Activated CD8-positive, alpha-beta memory T cell treated with anti-CD3 and anti-CD28 coated beads for 4 hours (primary cell): ENCODE measurements around the gene TNFRSF1A.
"Not testable (repeated sequence)": the region's sequence is repeated elsewhere in the genome, so short reads cannot be mapped to it uniquely, and the experiment has no call there.

Source experiments
- DNase-seq, 2 donors: peaks; one replicate each; pipeline ENCODE4 v3.0.0-alpha.2; 2020; ENCODE audit warnings: low read depth in 2 of 2

TNFRSF1A gene

DNA sequence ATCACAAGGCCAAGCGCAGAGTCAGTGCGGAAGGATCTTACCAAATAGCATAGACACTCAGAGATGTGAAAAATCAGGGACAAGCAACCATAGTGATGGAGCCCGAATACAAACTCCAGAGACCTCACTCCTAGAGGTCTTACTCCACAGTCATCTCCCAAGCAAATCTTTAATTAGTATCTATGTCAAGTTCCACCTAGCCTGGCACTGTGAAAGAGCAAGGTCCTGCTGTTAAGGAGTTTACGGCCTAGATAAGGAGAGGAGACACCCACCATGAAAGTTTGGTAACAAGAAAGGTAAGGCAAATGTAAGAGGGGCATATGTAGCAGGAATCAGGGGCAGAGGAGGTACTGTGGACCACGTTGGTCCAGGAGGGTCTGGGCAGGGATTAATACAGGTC lies 38.8 kb downstream of the TNFRSF1A start:
- DNase-seq: no peak

DNA sequence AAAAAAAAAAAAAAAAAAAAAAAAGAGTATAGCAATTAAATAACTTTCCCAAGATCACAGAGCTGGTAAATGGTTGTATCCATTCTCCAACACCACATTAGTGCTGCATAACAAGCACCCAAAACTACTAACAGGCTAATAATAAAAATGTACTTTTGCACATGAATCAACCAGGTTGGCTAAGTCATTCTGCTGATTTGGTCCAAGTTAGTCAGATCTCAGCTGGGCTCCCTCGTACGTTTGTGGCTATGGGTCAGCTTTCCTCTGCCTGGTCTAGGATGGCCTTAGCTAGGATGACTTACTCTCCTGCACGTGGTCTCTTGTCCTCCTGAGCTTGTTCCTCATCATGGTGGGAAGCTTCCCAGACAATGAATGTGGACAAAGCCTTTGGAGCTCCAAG lies 39.3 kb downstream of the TNFRSF1A start:
- DNase-seq: no peak

DNA sequence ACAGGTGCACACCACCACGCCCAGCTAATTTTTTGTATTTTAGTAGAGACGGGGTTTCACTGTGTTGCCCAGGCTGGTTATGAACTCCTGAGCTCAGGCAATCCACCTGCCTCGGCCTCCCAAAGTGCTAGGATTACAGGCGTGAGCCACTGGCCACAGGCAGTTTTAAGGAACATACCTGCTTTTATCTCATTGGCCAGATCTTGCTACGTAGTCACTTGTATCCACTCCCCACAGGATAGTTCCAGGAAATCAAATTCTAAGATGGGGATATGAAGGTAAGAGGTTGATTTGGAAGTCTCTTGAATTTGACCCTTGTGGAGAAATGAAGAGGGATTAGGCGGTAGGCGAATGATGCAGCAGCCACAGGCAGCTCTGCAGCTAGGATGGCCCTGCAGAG lies 40.2 kb downstream of the TNFRSF1A start:
- no peak for DNase-seq

DNA sequence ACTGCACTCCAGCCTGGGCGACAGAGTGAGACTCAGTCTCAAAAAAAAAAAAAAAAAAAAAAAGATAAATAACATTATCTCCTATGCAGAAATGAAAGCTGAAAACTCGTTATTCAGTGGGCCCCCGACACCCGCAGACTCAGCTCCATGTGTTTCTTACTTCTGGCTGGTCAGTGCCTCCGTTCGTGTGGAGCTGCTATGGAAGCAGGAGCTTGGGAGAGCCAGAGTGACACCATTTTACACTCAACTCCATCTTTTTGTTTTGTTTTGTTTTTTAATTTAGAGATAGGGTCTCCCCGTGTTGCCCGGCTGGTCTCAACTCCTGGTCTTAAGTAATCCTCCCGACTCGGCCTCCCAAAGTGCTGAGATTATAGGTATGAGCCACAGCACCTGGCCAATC lies 44.7 kb downstream of the TNFRSF1A start:
- DNase-seq: no peak

DNA sequence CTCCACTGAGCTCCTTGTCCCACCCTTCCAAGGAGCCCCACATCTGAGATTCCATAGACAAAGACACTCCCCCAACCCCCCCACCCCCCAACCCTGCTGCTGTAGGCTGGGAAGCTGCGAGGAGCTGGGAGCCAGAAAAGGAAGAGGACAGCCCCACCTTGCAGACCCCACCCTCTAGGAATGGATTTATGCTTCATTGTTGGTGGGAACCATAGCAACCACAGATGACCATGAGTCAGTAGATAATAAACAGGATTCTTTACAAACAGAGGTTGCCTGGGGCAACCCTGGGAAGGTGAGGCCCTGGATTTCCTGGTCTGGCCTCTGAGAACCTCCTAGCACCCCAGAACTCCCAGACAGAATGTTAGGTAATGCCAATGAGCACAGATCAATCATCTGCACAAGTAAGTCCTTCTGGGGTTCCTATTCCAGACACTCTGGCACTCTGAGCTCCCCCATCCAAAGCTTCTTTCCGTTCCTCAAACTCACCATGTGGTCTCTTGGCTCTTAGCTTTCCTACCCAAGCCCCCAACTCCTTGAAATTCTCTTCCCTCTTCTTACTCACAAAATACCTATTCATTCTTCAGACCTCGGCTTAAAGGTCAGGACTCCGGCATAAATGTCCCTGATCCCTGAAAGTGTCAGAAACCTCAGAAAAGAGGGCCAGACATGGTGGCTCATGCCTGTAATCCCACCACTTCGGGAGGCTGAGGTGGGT lies 46.6 kb downstream of the TNFRSF1A start:
- no peak for DNase-seq

DNA sequence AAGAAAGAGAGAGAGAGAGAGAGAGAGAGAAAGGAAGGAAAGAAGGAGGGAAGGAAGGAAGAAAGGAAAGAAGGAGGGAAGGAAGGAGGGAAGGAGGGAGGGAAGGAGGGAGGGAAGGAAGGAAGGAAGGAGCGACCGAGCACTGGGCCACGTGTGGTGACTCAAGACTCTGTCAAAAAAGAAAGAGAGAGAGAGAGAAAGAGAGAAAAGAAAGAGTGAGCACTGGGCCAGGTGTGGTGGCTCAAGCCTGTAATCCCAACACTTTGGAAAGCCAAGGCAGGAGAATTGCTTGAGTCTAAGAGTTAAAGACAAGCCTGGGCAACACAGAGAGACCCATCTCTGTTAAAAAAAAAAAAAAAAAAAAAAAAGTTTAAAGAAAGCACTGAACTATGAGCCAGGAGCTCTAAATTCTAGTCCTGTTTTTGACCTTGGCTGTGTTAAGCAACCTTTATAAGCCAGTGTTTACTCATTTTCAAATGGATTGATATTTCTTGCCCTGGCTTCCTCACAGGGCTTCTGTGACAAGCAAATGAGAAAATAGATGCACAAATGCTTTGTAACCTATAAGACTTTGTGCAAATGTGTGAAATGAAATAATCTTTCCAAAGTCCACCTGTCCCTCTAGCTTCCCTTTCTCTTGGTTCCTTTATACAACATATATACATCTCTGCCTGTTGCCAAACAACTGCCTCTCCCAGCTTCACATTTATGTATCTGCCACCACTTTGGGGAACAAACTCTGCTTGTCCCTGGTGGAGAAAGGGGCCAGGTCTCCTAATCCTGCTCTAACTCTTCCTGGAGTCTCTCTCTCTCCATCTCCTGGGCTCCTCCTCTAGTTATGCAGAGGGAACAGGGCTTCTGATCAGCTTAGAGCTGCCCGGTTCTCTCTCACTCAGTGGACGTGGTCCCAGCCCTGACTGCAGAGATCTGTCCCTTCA lies 47.5 kb downstream of the TNFRSF1A start:
- DNase-seq: no peak

DNA sequence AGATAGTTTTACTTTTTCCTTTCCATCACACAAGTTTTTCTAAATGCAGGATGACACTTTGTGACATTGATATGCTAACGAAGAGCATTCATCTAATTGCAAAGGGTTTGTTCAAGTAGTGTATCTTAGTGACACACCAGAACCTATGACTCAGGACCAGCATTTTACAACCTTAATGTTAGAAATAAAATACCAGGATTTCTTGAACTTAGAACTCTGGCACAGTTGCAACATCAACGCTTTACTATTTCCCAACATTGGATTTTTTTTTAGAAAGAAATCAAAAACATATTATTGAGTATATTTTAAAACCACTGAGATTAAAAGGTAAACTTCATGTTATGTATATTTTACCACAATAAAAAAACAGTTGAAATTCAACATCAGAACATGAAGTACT lies 49.3 kb downstream of the TNFRSF1A start:
- DNase-seq: no peak

DNA sequence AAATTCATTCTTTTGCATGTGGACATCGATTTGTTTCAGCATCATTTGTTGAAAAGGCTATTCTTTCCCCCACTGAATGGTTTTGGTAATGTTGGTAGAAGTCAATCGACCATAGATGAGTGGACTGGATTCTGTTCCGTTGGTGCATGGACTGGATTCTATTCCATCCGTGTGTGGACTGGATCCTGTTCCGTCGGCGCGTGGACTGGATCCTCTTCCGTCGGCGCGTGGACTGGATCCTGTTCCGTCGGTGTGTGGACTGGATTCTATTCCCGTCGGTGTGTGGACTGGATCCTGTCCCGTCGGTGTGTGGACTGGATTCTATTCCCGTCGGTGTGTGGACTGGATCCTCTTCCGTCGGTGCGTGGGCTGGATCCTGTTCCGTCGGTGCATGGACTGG lies 52.0 kb downstream of the TNFRSF1A start:
- DNase-seq: not testable (repeated sequence)

DNA sequence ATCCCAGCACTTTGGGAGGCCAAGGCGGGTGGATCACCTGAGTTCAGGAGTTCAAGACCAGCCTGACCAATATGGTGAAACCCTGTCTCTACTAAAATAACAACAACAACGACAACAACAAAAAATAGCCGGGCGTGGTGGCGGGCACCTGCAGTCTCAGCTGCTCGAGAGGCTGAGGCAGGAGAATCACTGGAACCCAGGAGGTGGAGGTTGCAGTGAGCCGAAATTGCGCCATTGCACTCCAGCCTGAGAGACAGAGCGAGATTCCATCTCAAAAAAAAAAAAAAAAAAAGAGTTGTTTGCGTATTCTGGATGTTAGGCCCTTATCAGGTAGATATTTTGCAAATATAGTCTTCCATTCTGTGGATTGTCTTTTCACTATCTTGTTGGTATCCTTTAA lies 52.8 kb downstream of the TNFRSF1A start:
- not testable (repeated sequence) for DNase-seq

DNA sequence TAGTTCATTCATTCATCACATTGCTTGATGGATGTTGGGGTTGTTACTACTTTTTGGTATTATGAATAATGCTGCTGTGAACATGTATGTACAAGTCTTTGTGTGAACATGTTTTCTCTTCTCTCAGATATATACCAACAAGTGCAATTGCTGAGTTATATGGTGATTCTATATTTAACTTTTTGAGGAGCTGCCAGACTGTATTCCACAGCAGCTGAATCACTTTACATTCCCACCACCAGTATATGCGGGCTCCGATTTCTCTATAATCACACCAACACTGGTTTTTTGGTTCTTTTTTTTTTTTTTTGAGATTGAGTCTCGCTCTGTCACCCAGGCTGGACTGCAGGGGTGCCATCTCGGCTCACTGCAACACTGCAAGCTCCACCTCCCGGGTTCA lies 53.6 kb downstream of the TNFRSF1A start:
- no peak for DNase-seq

DNA sequence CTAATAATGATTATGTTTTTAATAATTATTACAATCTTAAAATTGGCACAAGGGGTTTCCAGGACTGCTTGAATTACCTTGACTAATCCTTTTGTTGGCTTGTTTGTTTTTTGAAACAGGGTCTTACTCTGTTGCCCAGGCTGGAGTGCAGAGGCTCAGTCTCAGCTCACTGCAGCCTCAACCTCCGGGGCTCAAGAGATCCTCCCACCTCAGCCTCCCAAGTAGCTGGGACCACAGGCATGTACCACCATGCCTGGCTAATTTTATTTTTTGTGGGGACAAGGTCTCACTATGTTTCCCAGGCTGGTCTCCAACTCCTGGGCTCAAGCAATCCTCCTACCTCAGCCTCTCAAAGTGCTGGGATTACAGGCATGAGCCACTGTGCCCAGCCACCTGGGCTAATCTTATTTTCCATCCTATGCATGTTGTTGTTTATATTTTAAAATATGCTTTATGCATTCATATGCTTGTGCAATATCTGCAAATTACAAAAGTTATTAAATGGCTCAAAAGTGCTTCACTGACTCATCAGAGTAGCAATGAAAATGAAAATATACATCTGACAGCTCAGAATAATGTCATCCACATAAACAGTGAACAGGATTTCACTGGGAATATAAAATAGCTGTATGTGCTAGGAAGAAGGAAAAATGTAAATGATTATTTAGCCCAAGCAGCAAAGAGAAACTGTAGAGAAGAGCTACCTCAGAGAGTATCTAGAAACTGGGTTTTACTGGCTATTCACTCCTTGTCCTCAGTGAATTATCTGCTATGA lies 56.2 kb downstream of the TNFRSF1A start:
- no peak for DNase-seq

DNA sequence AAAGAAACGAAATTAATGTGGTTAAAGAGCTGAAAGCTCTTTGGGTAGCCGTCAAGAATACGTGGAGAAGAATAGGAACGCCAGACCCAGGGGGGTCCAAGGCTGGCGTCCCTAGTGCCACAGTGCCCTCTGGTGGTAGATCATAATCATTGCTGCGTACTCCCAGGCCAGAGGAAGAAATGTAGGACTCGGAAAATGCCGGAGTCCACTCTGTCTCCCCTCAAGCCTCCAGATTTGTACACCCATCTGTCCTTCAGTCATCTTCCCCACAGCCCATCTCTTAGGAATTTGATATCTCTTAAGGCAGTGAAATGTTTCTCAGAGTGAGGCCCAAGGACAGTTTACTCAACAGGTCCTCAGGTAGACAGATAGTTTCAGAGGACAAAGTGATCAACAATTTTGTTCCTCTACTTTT lies 56.8 kb downstream of the TNFRSF1A start:
- peak; percentile 10 to 36 for DNase-seq

DNA sequence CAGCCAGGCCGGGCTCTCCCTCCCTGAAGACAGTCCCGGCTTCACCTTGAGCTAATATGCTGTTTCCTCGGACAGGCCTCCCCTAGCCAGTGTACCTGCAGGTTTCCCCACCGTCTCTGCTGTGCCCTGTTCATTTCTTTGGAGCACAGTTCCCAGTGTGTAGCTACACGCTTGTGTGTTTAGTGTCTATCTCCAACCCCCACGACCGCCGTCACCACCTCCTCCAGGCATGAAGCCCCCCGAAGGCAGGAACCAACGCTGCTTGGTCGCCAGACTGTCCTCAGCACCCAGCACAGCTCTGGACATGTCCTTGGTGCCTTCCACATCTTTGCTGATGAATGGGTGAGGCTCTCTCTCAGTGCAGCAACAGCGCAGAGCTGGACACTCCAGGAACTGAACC lies 57.6 kb downstream of the TNFRSF1A start:
- no peak for DNase-seq

DNA sequence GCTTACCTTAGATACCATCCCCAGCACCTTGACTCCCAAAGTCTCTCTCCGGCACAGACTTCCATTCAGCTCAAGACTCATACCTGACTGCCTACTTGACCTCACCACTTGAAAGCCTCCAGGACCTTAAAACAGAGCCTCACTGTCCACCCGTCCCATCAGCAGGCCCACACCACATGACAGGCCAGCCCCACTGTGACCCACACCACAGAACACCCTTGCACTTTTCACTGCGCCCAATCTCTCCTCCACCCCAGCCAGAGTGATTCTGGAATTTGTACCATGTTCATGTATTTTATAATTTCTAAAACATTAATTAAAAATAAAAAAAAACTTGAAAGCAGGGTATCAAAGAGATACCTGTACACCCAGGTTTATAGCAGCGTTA lies 59.4 kb downstream of the TNFRSF1A start:
- DNase-seq: no peak

DNA sequence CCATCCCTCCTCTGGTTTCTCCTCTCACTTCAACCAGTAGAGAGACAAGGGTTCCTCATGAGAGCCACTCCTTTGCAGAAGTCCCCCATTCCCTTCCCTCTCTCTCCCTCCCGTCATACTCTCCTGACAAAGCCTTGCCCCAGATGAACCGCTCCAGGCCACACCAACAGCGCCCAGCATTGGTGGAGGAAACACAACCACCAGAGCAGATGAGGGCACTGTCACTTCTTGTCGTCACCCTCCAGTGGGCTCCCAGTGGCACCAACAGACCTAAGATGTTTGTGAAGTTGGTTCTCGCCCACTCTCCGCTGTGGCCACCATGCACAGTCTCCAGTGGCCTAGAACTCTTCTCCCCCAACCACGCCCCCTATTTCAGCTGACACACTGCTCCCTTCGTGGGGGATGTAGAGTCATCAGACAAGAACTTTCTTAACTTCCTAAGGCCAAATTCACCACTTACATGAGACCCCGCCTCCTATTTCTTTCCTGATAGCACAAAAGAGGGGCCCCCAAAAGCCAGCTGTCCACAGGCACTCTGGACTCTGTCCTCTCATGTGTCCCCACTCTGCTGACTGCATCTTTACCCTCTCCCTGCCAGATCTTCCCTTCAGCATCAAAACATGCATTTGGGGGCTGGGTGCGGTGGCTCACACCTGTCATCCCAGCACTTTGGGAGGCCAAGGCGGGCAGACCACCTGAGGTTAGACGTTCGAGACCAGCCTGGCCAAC lies 60.6 kb downstream of the TNFRSF1A start:
- DNase-seq: no peak

DNA sequence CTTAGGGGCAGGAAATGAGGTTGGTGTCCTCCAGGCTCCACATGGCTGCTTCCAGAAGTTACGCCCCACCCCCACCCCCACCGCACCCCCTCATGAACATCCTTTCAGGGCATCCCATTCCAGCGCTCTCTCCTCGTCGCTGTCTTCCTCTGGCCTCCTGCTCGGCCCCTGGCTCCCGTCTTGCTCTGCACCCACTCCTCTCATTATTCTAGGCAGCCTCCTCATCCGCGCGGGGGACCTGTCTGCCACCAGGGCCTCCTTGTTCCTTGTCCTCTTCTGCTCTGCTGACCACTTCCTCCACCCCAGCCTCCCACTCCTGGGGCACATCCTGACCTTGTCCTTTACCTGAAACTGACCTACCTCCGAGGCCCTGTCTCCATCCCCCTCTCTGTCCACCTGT lies 61.2 kb downstream of the TNFRSF1A start:
- DNase-seq: no peak

DNA sequence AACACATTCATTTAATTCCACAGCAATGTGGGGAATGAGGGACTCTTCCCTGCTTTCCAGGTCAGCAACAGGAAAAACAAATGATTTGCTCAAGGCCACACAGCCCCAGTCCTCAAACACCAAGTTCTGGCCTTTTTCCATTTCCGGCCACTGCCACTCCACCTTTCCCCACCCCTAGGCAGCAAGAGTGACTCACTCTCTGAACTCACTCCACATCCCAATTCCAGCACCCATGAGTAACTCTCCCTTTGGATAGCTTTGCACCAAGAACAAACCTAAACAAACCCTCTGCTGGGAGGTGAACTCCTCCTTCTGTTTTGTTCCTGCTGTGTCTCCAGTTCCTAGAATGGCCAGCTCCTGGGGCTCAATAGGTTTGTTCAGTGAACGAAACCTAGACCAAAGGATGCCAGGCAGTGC lies 61.8 kb downstream of the TNFRSF1A start:
- no peak for DNase-seq

DNA sequence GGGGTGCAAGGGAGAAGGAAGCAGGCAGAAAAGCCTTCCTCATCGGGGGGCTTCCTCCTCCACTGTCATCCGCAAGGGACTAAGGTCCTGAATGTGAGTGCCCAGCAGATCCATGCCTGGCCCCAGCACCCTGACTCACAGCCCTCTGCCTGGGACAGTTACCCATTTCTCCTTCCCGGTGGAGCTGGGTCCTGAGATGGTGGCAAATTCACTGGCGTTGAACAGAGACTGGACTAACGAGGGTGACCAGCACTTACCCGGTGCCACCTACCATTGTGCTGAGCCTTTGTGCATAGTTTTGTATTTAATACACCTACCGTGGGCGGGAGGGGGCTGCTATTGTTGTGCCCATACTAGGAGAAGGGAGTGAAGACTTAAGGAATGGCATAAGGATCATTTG lies 62.2 kb downstream of the TNFRSF1A start:
- no peak for DNase-seq

DNA sequence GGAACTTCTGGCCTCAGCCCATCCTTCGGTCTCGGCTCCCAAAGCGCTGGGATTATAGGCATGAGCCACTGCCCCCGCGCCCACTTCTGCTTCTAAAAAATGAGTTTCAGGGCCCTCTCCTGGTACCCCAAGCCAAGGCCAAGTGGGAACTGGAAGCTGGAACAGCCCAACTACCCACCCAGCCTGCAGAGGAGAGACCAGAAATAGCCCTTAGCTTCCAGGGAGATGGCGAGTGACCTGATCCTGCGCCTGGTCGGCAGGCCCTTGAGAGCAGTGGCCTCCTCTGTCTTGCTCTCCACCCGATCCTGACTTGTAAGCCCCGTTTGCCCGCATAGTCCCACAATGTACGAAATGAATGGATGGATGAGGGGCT lies 62.6 kb downstream of the TNFRSF1A start:
- DNase-seq: no peak
